Measurements from ENCODE around the gene SPTB.
"Not testable (repeated sequence)": the region's sequence is repeated elsewhere in the genome, so short reads cannot be mapped to it uniquely, and the experiment has no call there.

The SPTB gene

DNA sequence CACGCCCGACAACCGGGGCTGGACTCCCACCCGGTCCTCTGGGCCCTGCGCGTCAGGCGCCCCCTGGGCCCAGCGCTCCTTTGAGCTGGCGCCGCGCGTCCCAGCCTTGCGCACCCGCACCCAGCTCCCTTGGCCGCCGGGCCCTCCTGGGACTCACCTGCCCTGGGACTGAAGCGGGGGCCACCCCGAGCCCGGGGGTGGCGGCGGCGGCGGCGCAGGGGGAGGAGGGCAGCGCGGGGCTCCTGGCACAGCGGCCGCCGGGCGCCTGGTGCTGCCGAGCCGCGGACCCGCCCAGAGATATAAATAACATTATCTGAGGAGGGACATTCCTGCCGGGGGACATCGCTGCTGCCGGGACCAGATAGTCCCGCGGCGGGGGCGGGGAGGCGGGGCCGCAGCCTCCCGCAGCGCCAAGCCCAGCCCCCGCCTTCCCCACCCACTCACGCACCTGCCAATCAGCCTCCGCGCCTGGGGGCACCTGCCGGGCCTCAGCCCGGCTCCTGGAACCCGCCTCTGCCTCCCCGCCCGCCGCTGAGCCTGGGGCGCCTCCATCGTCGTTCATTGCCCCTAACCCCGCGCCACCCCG, at the start of gene SPTB:
Gene SPTB, minus strand, starts transcription at position 273 of the 586 bp plus-strand sequence. CDS start 56,813 bp downstream, outside the sequence.
- peak; percentile 83 for DNase-seq

DNA sequence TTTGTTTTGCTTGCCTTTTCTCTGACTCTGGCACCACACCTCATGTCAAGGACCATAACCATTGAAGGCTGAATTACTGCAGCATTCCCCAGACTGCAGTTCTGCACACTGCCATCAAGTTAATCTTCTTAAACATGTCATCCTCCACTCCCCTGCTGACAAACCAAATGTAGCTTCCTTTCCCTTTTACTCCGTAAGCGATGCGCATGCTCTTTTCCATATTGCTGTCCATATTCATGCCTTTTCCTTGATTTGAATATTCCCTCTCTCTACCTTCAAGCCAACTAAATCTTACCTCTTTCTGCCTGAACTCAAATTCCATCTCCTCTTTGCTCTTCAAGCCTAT, 49.3 kb upstream of the SPTB start:
- no peak for DNase-seq

DNA sequence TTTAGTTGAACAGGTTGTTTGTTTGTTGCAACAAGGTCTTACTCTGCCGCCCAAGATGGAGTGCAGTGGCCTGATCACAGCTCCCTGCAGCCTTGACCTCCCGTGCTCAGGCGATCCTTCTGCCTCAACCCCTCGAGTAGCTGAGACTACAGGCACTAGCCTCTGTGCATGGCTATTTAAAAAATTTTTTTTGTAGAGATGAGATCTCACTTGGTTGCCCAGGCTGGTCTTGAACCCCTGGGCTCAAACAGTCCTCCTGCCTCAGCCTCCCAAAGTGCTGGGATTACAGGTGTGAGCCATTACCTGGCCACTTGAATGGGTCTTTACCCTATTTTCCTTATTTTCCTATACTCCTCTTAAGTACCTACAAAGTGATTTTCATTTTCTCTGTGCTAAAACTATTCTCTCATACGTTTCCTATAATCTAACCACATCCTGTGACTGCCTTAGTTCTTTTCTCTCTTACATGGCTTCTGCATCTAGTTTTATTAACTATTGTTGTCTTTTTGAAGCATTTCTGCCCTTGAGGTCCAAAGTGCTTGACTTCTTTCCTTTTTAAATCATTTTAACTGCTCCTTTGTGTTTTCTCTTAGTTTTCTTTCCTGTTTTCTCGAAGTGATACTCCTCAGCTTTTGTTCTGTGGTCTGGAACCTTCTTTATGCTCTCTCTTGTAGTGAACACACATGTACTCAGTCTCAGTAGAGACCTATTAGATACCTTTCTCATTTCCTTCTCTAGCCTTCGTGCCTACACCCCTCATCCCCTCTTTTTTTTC, 48.7 kb upstream of the SPTB start:
- DNase-seq = no peak

DNA sequence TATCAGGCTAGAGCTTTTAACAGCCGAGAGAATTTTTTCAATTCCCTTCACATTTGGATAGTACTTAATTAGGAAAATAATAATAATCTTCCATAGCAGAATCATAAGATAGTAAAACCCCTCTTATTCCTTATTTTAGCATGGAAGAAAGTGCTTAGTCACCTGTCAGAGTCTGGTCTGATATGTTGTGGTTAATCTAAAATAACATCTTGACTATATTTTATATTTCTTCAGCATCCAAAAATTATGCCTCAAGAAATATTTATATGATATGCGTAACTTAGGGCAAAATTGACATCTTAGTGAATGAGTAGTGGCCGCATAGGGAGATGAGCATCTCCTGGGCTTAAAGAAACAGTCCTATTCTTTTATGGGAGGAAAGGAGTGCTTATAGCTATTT, 47.3 kb upstream of the SPTB start:
- no peak for DNase-seq

DNA sequence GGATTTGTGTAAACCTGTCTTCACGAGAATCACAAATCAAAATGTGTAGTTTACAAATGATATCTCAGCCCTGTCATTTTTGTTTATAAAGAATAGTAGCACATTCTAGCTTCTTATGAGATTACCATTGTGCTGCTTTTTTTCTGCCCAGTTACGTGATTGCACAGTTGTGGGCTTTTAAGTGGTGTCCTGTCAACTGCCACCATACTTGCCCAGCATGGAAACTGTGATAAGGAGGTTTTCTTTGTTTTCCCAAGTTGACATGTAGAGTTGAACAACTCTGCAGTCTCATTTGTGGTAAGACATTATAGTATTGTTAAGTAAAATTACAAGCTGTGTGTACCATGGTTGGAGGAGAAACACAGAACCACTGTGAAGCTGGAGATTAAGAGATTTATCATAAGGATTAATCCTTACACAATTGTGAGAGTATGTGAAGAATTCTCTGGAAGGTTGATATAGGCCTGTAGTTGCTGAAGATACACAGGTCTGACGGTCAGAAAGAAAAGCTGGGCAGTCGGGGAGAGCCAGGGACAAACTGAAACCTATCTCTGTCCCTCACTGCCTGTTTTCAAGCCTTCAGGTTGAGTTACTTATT, 46.8 kb upstream of the SPTB start:
- DNase-seq = no peak

DNA sequence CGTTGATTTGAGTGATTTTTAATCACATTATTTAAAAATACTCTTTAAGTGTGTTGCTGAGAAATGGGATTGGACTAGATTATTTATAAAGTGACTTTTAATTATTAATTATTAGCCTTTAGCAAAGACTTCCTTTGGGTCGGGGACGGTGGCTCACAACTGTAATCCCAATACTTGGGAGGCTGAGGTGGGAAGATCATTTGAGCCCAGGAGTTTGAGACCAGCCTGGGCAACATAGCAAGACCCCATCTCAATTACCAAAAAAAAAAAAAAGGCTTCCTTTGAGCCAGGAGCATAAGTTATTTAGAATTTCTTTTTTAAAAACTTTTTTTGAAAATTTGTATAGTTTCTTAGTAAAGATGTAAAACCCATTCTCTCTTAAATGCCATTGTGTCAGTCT, 43.3 kb upstream of the SPTB start:
- no peak for DNase-seq

DNA sequence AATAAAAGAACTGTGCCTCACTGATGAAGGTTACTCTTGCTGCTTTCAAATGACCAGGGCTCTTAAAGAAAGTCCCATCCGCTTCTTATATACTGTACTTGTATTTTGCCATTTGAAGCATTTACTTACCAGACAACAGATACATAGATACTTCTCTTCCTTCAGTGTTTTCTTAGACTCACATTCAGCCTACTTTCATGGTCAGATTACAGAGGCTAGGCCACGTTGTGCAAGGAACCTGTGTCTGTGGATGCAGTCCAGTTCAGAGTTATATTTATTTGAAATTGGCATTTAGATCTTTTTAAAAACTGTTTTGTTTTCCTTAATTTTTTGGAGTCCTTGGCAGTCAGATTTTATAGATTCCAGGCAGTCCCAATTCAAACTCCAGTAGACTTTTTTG, 40.8 kb upstream of the SPTB start:
- DNase-seq = no peak

DNA sequence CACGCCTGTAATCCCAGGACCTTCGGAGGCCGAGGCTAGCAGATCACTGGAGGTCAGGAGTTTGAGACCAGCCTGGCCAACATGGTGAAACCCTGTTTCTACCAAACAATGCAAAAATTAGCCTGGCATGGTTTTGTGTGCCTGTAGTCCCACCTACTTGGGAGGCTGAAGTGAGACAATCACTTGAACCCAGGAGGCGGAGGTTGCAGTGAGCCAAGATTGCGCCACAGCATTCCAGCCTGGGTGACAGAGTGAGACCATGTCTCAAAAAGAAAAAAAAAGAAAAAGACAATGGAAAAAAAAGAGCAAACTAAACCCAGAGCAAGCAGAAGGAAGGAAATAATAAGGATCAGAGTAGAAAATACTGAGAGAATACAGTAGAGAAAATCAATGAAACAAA, 39.9 kb upstream of the SPTB start:
- DNase-seq = no peak

DNA sequence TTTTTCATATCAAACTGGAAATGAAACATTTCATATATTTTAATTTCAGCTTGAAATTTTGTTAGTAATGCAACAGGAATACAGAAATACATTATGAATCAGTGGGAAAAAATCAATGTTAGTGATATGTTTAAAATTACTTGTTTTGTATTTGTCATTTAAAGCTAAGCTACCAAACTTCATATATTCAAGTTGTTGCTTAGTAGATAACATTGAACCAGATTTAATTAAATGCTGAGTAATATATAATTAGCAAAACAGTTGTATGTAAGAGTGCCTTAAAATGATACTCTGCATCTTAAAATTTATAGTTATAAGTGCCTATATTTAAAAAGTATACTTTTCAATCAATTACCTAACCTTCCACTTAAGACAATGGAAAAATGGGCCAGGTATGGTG, 39.5 kb upstream of the SPTB start:
- DNase-seq = no peak

DNA sequence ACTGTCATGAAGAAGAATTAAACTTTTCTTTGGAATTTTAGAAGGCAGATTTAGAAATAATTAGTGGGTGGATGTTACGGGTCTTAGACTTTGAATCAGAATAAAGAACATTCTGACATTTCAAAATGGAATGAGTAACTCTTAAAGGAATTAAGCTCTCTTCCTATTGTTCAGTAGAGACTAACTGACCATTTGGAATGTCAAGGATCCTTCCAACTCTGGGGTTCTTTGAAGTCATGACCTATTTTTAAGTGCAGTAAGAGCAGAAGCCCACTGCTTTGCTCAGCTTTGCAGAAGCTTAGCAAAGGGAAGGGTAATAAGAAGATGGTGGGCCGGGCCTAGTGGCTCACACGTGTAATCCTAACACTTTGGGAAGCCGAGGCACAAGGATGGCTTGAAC, 38.5 kb upstream of the SPTB start:
- DNase-seq = no peak

DNA sequence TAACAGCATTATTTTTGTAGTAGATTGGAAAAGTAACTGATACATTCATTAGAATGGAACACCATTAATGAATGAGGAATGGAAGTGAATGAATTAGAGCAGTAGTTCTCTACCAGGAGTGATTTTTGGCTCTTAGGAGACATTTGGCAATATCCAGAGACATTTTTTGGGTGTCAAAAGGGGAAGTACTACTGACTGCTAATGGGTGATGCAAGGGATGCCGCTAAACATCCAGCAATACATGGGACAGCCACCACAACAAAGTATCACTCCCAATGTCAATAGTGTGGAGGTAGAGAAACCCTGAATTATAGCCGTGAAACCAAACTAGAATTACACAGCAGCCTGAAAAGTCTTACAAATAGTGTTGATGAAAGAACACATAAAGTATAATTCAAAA, 36.1 kb upstream of the SPTB start:
- DNase-seq = no peak

DNA sequence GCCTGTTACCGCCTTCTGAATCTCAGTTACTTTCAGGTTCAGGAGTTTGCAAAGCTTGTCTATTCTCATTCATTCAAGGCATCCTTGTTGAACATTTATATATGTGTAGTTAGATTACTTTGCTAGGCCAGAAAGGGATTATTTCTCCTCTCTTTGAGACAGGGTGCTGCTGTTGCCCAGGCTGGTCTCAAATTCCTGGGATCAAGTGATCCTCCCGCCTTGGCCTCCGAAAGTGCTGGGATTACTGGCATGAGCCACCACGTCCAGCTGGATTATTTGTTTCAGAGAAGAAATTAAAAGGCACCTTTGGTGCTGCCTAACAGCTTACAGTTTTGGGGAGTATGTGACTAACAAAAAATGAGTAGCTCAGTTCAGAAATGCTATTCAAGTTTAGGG, 35.3 kb upstream of the SPTB start:
- no peak for DNase-seq

DNA sequence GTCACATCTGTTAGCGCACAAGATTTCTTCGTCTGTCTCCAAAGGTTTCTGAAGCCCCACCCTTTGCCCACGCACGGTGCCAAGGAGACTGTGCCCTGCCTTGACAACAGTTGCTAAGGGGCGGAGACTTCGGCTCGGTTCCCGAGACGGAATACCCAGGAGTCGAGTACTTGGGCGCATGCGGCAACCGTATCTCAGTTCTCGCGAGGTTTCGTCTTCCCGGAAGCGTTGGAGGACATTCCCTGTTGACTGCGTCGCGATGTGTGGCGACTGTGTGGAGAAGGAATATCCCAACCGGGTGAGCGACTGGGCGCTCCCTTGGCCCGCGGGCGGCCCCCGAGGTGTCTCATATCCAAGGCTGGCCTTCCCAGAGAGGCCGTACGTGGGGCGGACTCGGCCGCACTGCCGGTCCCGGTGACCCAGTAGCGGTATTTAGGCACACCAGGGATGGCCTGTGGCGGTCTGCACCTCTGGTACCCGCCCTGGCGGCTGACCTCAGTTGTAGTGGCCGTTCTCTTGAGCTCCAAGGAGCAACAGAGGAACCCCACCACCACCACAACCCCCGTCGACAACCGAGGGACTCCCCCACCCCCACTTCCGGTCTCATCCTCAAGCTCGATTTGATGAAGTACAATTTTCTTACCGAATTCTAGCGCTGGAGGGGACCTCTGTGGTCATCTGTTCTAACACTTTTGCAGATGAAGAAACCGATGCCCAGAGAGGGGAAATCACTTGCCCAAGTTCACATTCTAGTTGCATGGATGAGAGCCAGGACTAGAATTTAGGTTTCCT, 34.7 kb upstream of the SPTB start, which contains the start of gene CHURC1:
Gene CHURC1, plus strand, starts transcription at position 219 of the 792 bp plus-strand sequence. Its CDS starts 41 bp downstream, at position 260.
- DNase-seq = peak; percentile 99

DNA sequence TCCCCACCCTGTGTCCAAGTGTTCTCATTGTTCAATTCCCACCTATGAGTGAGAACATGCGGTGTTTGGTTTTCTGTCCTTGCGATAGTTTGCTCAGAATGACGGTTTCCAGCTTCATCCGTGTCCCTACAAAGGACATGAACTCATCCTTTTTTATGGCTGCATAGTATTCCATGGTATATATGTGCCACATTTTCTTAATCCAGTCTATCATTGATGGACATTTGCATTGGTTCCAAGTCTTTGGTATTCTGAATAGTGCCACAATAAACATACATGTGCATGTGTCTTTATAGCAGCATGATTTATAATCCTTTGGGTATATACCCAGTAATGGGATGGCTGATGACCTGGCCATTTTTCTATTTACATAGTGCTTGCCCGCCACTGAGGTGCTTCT, 33.8 kb upstream of the SPTB start:
- DNase-seq = not testable (repeated sequence)

DNA sequence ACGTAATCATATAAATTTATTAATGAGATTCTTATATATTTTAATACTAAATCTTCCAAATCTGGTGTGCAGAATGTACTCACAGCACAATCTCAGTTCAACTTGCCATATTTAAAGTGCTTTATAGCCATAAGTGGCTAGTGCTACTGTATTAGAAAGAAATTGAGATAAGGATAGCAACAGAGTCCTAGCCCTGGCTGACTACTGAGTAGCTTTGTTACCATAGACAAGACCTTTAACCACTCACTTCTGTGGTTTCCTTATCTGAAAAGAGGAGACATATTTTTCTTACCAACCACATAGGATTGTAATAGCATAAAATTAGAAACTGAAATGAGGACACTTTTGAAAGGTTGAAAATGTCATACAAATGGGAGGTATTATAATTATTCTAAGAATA, 32.6 kb upstream of the SPTB start:
- no peak for DNase-seq

DNA sequence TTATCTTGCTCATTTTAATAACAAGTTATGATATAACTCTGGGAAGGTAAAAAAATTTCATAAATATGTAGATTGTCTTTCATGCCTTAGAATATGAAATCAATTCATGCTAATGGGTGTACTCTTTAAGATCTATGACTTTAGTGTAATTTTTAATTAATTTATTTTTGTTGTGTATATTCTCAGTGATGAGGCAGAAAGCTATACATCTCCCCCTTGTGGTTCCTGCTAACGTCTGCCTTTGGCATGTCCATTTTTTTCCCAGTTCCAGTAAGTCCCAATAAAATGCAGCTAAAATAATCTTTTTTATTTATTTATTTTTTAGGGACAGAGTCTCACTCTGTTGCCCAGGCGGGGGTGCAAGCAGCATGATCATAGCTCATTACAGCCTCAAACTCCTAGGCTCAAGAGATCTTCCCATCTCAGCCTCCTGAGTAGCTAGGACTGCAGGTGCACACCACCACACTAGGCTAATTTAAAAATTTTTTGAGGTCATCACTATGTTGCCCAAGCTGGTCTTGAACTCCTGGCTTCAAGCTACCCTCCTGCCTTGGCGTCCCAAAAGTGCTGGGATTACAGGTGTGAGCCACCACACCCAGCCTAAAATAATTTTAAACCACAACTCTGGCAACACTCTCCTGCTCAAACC, 31.3 kb upstream of the SPTB start:
- DNase-seq = no peak

DNA sequence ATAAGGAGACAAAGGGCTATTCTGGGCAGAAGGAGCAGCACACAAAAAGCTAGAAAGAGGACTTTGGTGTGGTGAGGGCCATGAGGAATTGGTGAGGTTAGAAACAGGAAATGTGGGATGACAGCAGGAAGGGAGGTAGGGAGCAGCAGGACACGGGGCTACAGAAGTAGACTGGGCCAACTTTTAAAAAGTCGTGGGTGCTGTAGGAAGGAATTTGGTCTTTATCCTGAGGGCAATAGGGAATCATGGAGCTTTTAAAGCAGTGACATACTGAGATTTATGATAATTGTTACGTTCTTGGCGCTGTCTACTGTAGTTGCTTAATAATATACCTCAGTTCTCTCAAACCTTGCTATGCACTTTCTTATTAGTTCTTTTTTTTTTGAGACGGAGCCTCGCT, 26.3 kb upstream of the SPTB start:
- DNase-seq = no peak

DNA sequence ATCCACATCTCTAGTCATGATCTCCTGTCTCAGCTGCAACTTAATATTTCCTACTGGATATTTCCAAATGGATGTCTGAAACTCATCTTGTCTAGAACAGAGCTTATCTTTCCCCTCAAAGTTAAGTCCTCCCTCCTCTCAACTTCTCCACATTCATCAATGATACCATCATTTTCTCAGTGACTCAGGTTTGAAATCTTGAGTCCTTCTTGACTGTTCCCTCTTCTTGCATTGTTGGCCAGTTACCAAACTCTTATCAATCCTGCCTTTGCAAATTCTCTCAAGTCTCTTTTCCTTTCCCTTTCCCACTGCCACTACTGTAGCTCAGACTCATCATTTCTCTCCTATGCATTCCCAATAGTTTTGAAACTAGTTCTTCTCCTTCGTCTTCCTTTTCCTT, 20.3 kb upstream of the SPTB start:
- DNase-seq = no peak

DNA sequence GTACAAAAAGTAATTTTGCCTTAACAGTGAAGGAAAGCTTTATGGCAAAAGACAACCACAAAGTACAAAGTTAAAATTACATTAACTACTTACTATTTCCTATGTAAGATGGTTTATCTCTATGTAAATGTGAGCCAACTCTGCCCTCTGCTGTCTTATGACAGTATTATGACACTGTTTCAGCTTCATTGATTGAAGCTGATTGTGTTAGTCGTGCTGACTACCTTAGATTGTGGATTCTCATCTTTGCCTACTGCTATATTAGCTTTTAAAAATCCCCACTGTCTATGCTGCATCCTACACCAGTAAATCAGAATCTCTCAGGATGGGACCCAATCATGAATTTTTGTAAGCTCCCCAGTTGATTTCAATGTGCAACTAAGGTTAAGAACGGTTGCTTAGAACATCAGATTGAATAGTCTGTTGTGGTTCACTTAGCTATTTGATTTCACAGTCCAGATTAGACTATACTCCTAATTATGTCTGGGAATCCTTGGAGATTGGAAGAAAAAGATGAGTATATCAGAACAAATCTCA, 12.2 kb upstream of the SPTB start:
- DNase-seq = peak; percentile 22

DNA sequence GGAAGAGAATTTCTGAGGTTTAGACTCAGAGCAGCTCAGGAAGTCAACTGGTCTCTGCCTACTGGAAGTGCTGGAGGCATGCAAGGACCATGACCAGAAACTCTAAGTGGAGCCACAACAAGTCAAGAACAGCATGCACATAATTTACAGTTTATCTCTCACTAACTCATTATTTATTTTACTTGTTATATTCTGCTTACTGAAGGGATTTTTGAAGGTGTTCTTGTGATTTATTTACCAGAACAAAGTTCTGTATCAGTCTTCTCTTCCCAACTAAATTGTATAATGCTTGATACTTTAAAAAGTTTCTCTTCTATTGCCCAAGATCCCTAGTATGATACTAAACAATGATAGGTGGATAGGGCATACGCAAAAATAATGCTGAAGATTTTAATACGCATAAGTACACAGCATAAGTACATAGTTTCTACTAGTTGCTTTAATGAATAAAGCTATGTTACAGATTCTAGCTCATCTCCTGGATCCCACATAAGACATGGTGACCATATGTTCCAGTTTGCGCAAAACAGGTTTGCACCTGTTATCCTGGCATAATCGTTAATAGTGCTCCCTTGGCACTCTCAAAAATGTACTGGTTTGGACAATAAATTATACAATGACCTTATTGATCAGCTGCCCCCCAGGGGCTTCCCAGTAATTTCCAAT, 11.6 kb upstream of the SPTB start:
- DNase-seq = no peak

DNA sequence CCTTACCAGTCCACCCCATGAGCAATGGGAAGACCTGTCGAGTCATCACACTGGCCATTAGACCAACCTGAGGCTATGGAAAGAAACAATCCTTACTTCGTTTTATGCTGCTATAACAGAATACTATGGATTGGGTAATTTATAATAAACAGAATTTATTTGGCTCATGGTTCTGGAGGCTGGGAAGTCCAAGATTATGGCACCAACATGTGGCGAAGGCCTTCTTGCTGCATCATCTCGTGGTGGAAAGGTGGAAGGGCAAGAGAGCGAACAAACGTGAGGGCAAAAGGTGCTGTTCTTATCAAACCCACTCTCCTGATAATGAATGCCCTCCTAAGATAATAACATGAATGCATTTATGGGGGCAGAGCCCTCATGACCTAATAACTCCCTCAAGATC, 9.6 kb upstream of the SPTB start:
- no peak for DNase-seq

DNA sequence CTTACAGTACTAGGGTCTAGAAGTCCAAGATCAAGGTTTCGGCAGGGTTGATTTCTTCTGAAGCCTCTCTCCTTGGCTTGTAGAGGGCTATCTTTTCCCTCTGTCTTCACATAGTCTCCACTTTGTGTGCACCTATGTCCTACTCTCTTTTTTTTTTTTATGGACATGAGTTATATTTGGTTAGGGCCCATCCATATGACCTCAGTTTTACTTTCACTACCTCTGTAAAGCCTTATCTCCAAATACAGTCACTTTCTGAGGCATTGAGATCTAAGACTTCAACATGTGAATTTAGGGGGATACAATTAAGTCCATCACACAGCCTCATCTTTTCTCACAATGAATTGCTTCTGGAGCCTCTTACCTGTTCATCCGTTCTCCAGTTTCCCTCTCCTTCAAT, 5.9 kb upstream of the SPTB start:
- DNase-seq = no peak
